Measurements from ENCODE around the gene AMPD3.

Gene AMPD3

GRCh38 chr11:10439924-10440323, 15.1 kb upstream of the AMPD3 start:
- no peak overlapping the region for H3K4me2 ChIP-seq (ENCODE audit: low read length, poor library complexity, severe bottlenecking)
- H2BK5ac ChIP-seq (ENCODE audit: low read depth, low read length, poor library complexity, severe bottlenecking), result no peak overlapping the region
- no peak overlapping the region for H3K4me3 ChIP-seq (ENCODE audit: insufficient read depth in 1 of 2, low read depth in 1 of 2, low read length in 2 of 2)
- no peak overlapping the region for H3K23ac ChIP-seq (ENCODE audit: low read length in 2 of 2)
- WGBS, result 88% methylated on average over 6 of the region's 6 CpGs
- H2AK5ac ChIP-seq (ENCODE audit: low read length, severe bottlenecking), result peak overlapping the region; percentile 57
- no peak for DNase-seq
- H3K27me3 ChIP-seq (ENCODE audit: control insufficient read depth in 1 of 2, insufficient read depth in 1 of 2, low read length in 2 of 2), result no peaks in the 10 kb centered on the region
- H4K91ac ChIP-seq (ENCODE audit: low read length), result no peak overlapping the region
- H2BK120ac ChIP-seq (ENCODE audit: low read depth, low read length), result no peak overlapping the region
- no peaks in the 10 kb centered on the region for H3K4me1 ChIP-seq (ENCODE audit: control insufficient read depth, insufficient read depth, low read depth, low read length)
- H3K14ac ChIP-seq (ENCODE audit: low read length in 2 of 2), result peak overlapping the region in 1 of 2 experiments; percentile 28
- no peak overlapping the region for H2AFZ ChIP-seq (ENCODE audit: low read depth, low read length)
- H3K36me3 ChIP-seq (ENCODE audit: control insufficient read depth in 1 of 2, insufficient read depth in 2 of 2, low read depth in 1 of 2, low read length in 2 of 2), result peaks cover 0 to 3% of the 10 kb centered on the region in 2 experiments
- H3K27ac ChIP-seq (ENCODE audit: low read length, poor library complexity, severe bottlenecking), result no peak overlapping the region
- H2BK12ac ChIP-seq (ENCODE audit: low read length in 2 of 2), result no peak overlapping the region
- H3K4ac ChIP-seq (ENCODE audit: low read depth in 1 of 2, low read length in 2 of 2), result no peak overlapping the region
- peak overlapping the region in 1 of 2 experiments; percentile 59 for H3K18ac ChIP-seq (ENCODE audit: low read depth in 1 of 2, low read length in 2 of 2)
- no peak overlapping the region for H4K8ac ChIP-seq (ENCODE audit: low read length)
- H3K9ac ChIP-seq (ENCODE audit: low read length), result no peak overlapping the region
- no peaks in the 10 kb centered on the region for H3K9me3 ChIP-seq (ENCODE audit: control insufficient read depth, low read length)
- H3K79me1 ChIP-seq (replicated peaks; ENCODE audit: low read length, poor library complexity, severe bottlenecking), result no peaks in the 10 kb centered on the region
- no peak overlapping the region for H2BK15ac ChIP-seq (ENCODE audit: low read depth, poor library complexity, severe bottlenecking)

- H2AK5ac ChIP-seq (ENCODE audit: low read length, severe bottlenecking), result no peak overlapping the region
- no peak overlapping the region for H4K91ac ChIP-seq (ENCODE audit: low read length)
- H3K4me2 ChIP-seq (ENCODE audit: low read length, poor library complexity, severe bottlenecking), result no peak overlapping the region
- H2AFZ ChIP-seq (ENCODE audit: low read depth, low read length), result no peak overlapping the region
- H3K36me3 ChIP-seq (ENCODE audit: control insufficient read depth in 1 of 2, insufficient read depth in 2 of 2, low read depth in 1 of 2, low read length in 2 of 2), result peaks cover 0 to 3% of the 10 kb centered on the region in 2 experiments
- no peaks in the 10 kb centered on the region for H3K4me1 ChIP-seq (ENCODE audit: control insufficient read depth, insufficient read depth, low read depth, low read length)
- H3K9me3 ChIP-seq (ENCODE audit: control insufficient read depth, low read length), result no peaks in the 10 kb centered on the region
- no peak overlapping the region for H3K18ac ChIP-seq (ENCODE audit: low read depth in 1 of 2, low read length in 2 of 2)
- no peak overlapping the region for H4K8ac ChIP-seq (ENCODE audit: low read length)
- H3K27ac ChIP-seq (ENCODE audit: low read length, poor library complexity, severe bottlenecking), result no peak overlapping the region
- no peak overlapping the region for H3K4ac ChIP-seq (ENCODE audit: low read depth in 1 of 2, low read length in 2 of 2)
- no peak overlapping the region for H3K4me3 ChIP-seq (ENCODE audit: insufficient read depth in 1 of 2, low read depth in 1 of 2, low read length in 2 of 2)
- H2BK12ac ChIP-seq (ENCODE audit: low read length in 2 of 2), result no peak overlapping the region
- H3K9ac ChIP-seq (ENCODE audit: low read length), result no peak overlapping the region
- H2BK120ac ChIP-seq (ENCODE audit: low read depth, low read length), result no peak overlapping the region
- H3K79me1 ChIP-seq (replicated peaks; ENCODE audit: low read length, poor library complexity, severe bottlenecking), result no peaks in the 10 kb centered on the region
- H3K23ac ChIP-seq (ENCODE audit: low read length in 2 of 2), result no peak overlapping the region
- H2BK5ac ChIP-seq (ENCODE audit: low read depth, low read length, poor library complexity, severe bottlenecking), result no peak overlapping the region
- no peak for DNase-seq
- H3K27me3 ChIP-seq (ENCODE audit: control insufficient read depth in 1 of 2, insufficient read depth in 1 of 2, low read length in 2 of 2), result no peaks in the 10 kb centered on the region
- H3K14ac ChIP-seq (ENCODE audit: low read length in 2 of 2), result no peak overlapping the region
- no peak overlapping the region for H2BK15ac ChIP-seq (ENCODE audit: low read depth, poor library complexity, severe bottlenecking)
These were observed 14.7 kb upstream of the AMPD3 start for GRCh38 chr11:10440401-10440800.

- Histone ChIP-seq H3K4me3 (ENCODE audit: insufficient read depth in 1 of 2, low read depth in 1 of 2, low read length in 2 of 2) (no peak overlapping the region), H3K4ac (ENCODE audit: low read depth in 1 of 2, low read length in 2 of 2) (no peak overlapping the region), H3K27me3 (ENCODE audit: control insufficient read depth in 1 of 2, insufficient read depth in 1 of 2, low read length in 2 of 2) (no peaks in the 10 kb centered on the region), H3K27ac (ENCODE audit: low read length, poor library complexity, severe bottlenecking) (no peak overlapping the region), H3K14ac (ENCODE audit: low read length in 2 of 2) (no peak overlapping the region), H2AFZ (ENCODE audit: low read depth, low read length) (no peak overlapping the region), H3K4me1 (ENCODE audit: control insufficient read depth, insufficient read depth, low read depth, low read length) (no peaks in the 10 kb centered on the region), H2BK120ac (ENCODE audit: low read depth, low read length) (no peak overlapping the region), H2BK5ac (ENCODE audit: low read depth, low read length, poor library complexity, severe bottlenecking) (no peak overlapping the region), H3K9ac (ENCODE audit: low read length) (no peak overlapping the region), H2BK15ac (ENCODE audit: low read depth, poor library complexity, severe bottlenecking) (no peak overlapping the region), H3K23ac (ENCODE audit: low read length in 2 of 2) (no peak overlapping the region), H2BK12ac (ENCODE audit: low read length in 2 of 2) (no peak overlapping the region), H3K18ac (ENCODE audit: low read depth in 1 of 2, low read length in 2 of 2) (no peak overlapping the region), H4K91ac (ENCODE audit: low read length) (no peak overlapping the region), H3K9me3 (ENCODE audit: control insufficient read depth, low read length) (no peaks in the 10 kb centered on the region), H3K36me3 (ENCODE audit: control insufficient read depth in 1 of 2, insufficient read depth in 2 of 2, low read depth in 1 of 2, low read length in 2 of 2) (peaks cover 0 to 3% of the 10 kb centered on the region in 2 experiments), H3K4me2 (ENCODE audit: low read length, poor library complexity, severe bottlenecking) (no peak overlapping the region), H4K8ac (ENCODE audit: low read length) (no peak overlapping the region), H3K79me1 (replicated peaks; ENCODE audit: low read length, poor library complexity, severe bottlenecking) (no peaks in the 10 kb centered on the region), H2AK5ac (ENCODE audit: low read length, severe bottlenecking) (no peak overlapping the region)
- WGBS, result 93% methylated on average over 2 of the region's 4 CpGs
- peak; percentile 38 for DNase-seq
These were observed 14.0 kb upstream of the AMPD3 start for GRCh38 chr11:10441091-10441490.

- H3K27ac ChIP-seq (ENCODE audit: low read length, poor library complexity, severe bottlenecking), result no peak overlapping the region
- H3K23ac ChIP-seq (ENCODE audit: low read length in 2 of 2), result no peak overlapping the region
- H4K91ac ChIP-seq (ENCODE audit: low read length), result no peak overlapping the region
- no peak overlapping the region for H3K4me2 ChIP-seq (ENCODE audit: low read length, poor library complexity, severe bottlenecking)
- no peak overlapping the region for H2AK5ac ChIP-seq (ENCODE audit: low read length, severe bottlenecking)
- no peak overlapping the region for H3K4ac ChIP-seq (ENCODE audit: low read depth in 1 of 2, low read length in 2 of 2)
- H3K14ac ChIP-seq (ENCODE audit: low read length in 2 of 2), result no peak overlapping the region
- no peak overlapping the region for H4K8ac ChIP-seq (ENCODE audit: low read length)
- no peak overlapping the region for H2BK15ac ChIP-seq (ENCODE audit: low read depth, poor library complexity, severe bottlenecking)
- 89% methylated on average over 8 of the region's 8 CpGs for WGBS
- no peak overlapping the region for H2BK5ac ChIP-seq (ENCODE audit: low read depth, low read length, poor library complexity, severe bottlenecking)
- H2AFZ ChIP-seq (ENCODE audit: low read depth, low read length), result no peak overlapping the region
- H3K4me3 ChIP-seq (ENCODE audit: insufficient read depth in 1 of 2, low read depth in 1 of 2, low read length in 2 of 2), result no peak overlapping the region
- H2BK12ac ChIP-seq (ENCODE audit: low read length in 2 of 2), result no peak overlapping the region
- no peaks in the 10 kb centered on the region for H3K9me3 ChIP-seq (ENCODE audit: control insufficient read depth, low read length)
- H3K9ac ChIP-seq (ENCODE audit: low read length), result no peak overlapping the region
- DNase-seq, result no peak
- H3K27me3 ChIP-seq (ENCODE audit: control insufficient read depth in 1 of 2, insufficient read depth in 1 of 2, low read length in 2 of 2), result no peaks in the 10 kb centered on the region
- no peaks in the 10 kb centered on the region for H3K79me1 ChIP-seq (replicated peaks; ENCODE audit: low read length, poor library complexity, severe bottlenecking)
- H2BK120ac ChIP-seq (ENCODE audit: low read depth, low read length), result no peak overlapping the region
- no peak overlapping the region for H3K18ac ChIP-seq (ENCODE audit: low read depth in 1 of 2, low read length in 2 of 2)
- no peaks in the 10 kb centered on the region for H3K4me1 ChIP-seq (ENCODE audit: control insufficient read depth, insufficient read depth, low read depth, low read length)
- H3K36me3 ChIP-seq (ENCODE audit: control insufficient read depth in 1 of 2, insufficient read depth in 2 of 2, low read depth in 1 of 2, low read length in 2 of 2), result peaks cover 0 to 3% of the 10 kb centered on the region in 2 experiments
These were observed 13.2 kb upstream of the AMPD3 start for GRCh38 chr11:10441652-10442503.
